ENCODE data around the gene IGSF23. TPM values are rescaled to one million over a fixed set of nuclear protein-coding genes. Genes with fewer than 3 reads are reported as not detected.

Gene IGSF23
- total and polyA plus RNA-seq, 2 donors (not counting 1 experiment from before 2014, with no cell fraction given): not detected

DNA sequence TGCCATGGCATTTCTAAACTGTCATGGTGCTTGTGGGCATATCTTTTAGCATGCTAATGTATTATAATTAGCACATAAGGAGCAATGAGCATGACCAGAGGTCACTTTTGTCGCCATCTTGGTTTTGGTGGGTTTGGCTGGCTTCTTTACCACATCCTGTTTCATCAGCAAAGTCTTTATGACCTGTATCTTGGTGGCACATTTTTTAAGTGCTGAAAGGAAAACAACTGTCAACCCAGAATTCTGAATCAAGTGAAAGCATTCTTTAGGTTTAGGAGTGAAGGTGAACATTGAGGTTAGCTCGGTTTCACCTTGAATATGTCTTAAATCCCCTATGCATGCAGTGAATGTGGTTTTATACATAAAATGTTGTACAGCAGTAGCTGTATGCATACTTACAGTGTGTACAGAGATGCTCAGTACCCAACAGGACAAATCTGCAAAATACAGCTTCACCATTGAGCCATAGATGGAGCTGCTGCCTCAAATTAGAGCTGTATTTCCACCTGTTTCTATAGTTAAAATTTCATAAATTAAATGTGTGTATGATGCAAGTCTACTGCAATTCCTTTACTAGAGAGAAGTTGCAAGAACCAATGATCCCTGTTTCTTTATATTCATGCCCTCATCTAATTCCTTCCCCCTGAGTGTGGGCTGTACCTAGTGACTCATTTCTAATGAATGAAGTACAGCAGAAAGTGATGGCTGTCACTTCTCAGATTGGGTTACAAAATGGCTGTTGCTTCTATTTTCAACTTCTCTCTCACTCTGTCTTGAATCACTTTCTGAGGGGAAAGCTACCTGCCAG is 25.2 kb upstream of the IGSF23 start:
- TF ChIP-seq CTCF (IDR thresholded peaks at IDR 0.05): no peak
- TF ChIP-seq EZH2 (IDR thresholded peaks at IDR 0.05; ENCODE audit: borderline replicate concordance, insufficient read depth, low read depth, low read length, poor library complexity, severe bottlenecking): no peak
- Histone ChIP-seq H3K9ac (ENCODE audit: low read length) (no peak overlapping the region), H3K4me3 (ENCODE audit: control extremely low read depth in 1 of 5, extremely low read depth in 1 of 5, insufficient read depth in 1 of 5, low read depth in 2 of 5, low read length in 4 of 5) (no peak overlapping the region), H3K27me3 (replicated peaks in 1 of 4; ENCODE audit: control extremely low read depth in 1 of 4, control insufficient read depth in 3 of 4, insufficient read depth in 4 of 4, low read length in 3 of 4) (peaks cover 0 to 16% (median 4%) of the 10 kb centered on the region in 4 experiments), H3K27ac (ENCODE audit: low read length in 2 of 2) (no peak overlapping the region), H3K36me3 (replicated peaks in 1 of 2; ENCODE audit: control extremely low read depth in 1 of 2, control insufficient read depth in 1 of 2, extremely low read depth in 1 of 2, insufficient read depth in 2 of 2, low read length in 1 of 2) (no peaks in the 10 kb centered on the region), H3K9me3 (ENCODE audit: control extremely low read depth in 1 of 3, control insufficient read depth in 2 of 3, insufficient read depth in 1 of 3, low read length in 2 of 3) (peaks cover 0 to 6% (median 0%) of the 10 kb centered on the region in 3 donors), H2AFZ (ENCODE audit: insufficient read depth, low read depth, low read length, poor library complexity, severe bottlenecking) (no peak overlapping the region), H3K4me1 (ENCODE audit: control insufficient read depth in 2 of 2, insufficient read depth in 2 of 2, low read length in 2 of 2) (no peaks in the 10 kb centered on the region), H3K4me2 (replicated peaks; ENCODE audit: low read depth, low read length, poor library complexity, severe bottlenecking) (no peak overlapping the region), H4K20me1 (ENCODE audit: control insufficient read depth, insufficient read depth, low read length, poor library complexity, severe bottlenecking) (no peaks in the 10 kb centered on the region), H3K79me2 (ENCODE audit: control insufficient read depth, insufficient read depth, low read length) (no peaks in the 10 kb centered on the region)
- DNase-seq (no peak), ATAC-seq (ENCODE audit: low read depth) (no peak)
- H3K9me3 Mint-ChIP-seq (ENCODE audit: insufficient read depth): peaks cover 3% of the 10 kb centered on the region
- ChIA-PET POLR2A (no interaction called here), CTCF (interaction anchor here (1.1 kb wide), 1 partner anchor 69 kb away, joined by 4 read pairs; no protein-coding TSS in a partner anchor)
- no peak overlapping the region for H3K27ac Mint-ChIP-seq
- no peak overlapping the region for H3K4me3 Mint-ChIP-seq
- H3K27me3 Mint-ChIP-seq: peaks cover 25% of the 10 kb centered on the region
- H3K4me1 Mint-ChIP-seq: no peaks in the 10 kb centered on the region
- intact Hi-C loops (cut with micrococcal nuclease): no loop called here
- no CpG with 5 or more reads among the region's 2 CpGs for WGBS (ENCODE audit: insufficient coverage)

DNA sequence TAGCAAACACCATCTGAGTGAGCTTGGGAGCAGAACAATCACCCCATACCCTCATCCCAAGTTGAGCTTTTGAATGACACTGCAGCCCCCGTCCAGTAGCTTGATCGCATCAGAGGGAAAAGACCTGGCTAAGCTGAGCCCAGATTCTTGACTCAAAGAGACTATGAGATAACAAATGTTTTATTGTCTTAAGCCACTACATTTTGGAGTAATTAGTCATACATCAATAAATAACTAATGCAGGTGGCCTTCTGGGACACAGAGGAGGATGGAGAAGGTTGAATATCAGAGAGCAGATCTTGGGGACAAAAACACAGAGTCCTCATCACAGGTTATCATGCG is 24.6 kb upstream of the IGSF23 start:
- no peaks in the 10 kb centered on the region for H3K36me3 ChIP-seq (replicated peaks in 1 of 2; ENCODE audit: control extremely low read depth in 1 of 2, control insufficient read depth in 1 of 2, extremely low read depth in 1 of 2, insufficient read depth in 2 of 2, low read length in 1 of 2)
- H3K9me3 Mint-ChIP-seq (ENCODE audit: insufficient read depth): peaks cover 3% of the 10 kb centered on the region
- H3K27ac Mint-ChIP-seq: no peak overlapping the region
- H3K4me1 ChIP-seq (ENCODE audit: control insufficient read depth in 2 of 2, insufficient read depth in 2 of 2, low read length in 2 of 2): no peaks in the 10 kb centered on the region
- peaks cover 20% of the 10 kb centered on the region for H3K27me3 Mint-ChIP-seq
- ChIA-PET CTCF (interaction anchor here (1.1 kb wide), 1 partner anchor 68 kb away, joined by 4 read pairs; no protein-coding TSS in a partner anchor), POLR2A (no interaction called here)
- DNase-seq (no peak), ATAC-seq (ENCODE audit: low read depth) (no peak)
- H3K4me2 ChIP-seq (replicated peaks; ENCODE audit: low read depth, low read length, poor library complexity, severe bottlenecking): no peak overlapping the region
- H4K20me1 ChIP-seq (ENCODE audit: control insufficient read depth, insufficient read depth, low read length, poor library complexity, severe bottlenecking): no peaks in the 10 kb centered on the region
- no peak overlapping the region for H2AFZ ChIP-seq (ENCODE audit: insufficient read depth, low read depth, low read length, poor library complexity, severe bottlenecking)
- whole genome bisulfite sequencing (ENCODE audit: insufficient coverage): 60% methylated on average over 1 of the region's 3 CpGs
- intact Hi-C loops (cut with micrococcal nuclease): no loop called here
- no peak for TF ChIP-seq CTCF (IDR thresholded peaks at IDR 0.05)
- no peak for TF ChIP-seq EZH2 (IDR thresholded peaks at IDR 0.05; ENCODE audit: borderline replicate concordance, insufficient read depth, low read depth, low read length, poor library complexity, severe bottlenecking)
- no peak overlapping the region for H3K4me3 Mint-ChIP-seq
- H3K79me2 ChIP-seq (ENCODE audit: control insufficient read depth, insufficient read depth, low read length): no peaks in the 10 kb centered on the region
- H3K27ac ChIP-seq (ENCODE audit: low read length in 2 of 2): no peak overlapping the region
- H3K9ac ChIP-seq (ENCODE audit: low read length): no peak overlapping the region
- no peak overlapping the region for H3K4me3 ChIP-seq (ENCODE audit: control extremely low read depth in 1 of 5, extremely low read depth in 1 of 5, insufficient read depth in 1 of 5, low read depth in 2 of 5, low read length in 4 of 5)
- H3K9me3 ChIP-seq (ENCODE audit: control extremely low read depth in 1 of 3, control insufficient read depth in 2 of 3, insufficient read depth in 1 of 3, low read length in 2 of 3): peaks cover 0 to 4% (median 0%) of the 10 kb centered on the region in 3 donors
- H3K27me3 ChIP-seq (replicated peaks in 1 of 4; ENCODE audit: control extremely low read depth in 1 of 4, control insufficient read depth in 3 of 4, insufficient read depth in 4 of 4, low read length in 3 of 4): peaks cover 0 to 14% (median under 1%) of the 10 kb centered on the region in 4 experiments
- no peaks in the 10 kb centered on the region for H3K4me1 Mint-ChIP-seq

Measured in B cell (primary cell).